Activated naive CD8-positive, alpha-beta T cell treated with anti-CD3 and anti-CD28 coated beads for 36 hours (primary cell): ENCODE data around the gene ADGRA1. TPM values are rescaled to one million over a fixed set of nuclear protein-coding genes. Genes with fewer than 3 reads are reported as not detected.
"Not testable (repeated sequence)": the region's sequence is repeated elsewhere in the genome, so short reads cannot be mapped to it uniquely, and the experiment has no call there.

ENCODE experiments used
- DNase-seq: peaks from one replicate; pipeline ENCODE4 v3.0.0; 2021
- H3K27ac Mint-ChIP-seq: one replicate; pipeline ENCODE4 v1.8.0; 2022; ENCODE audit warnings: mild to moderate bottlenecking, moderate library complexity, mixed read lengths
- H3K27me3 Mint-ChIP-seq: one replicate; pipeline ENCODE4 v1.8.0; 2022; ENCODE audit warnings: mild to moderate bottlenecking, mixed read lengths
- H3K36me3 Mint-ChIP-seq: one replicate; pipeline ENCODE4 v1.8.0; 2021; ENCODE audit warnings: mild to moderate bottlenecking, mixed read lengths
- H3K4me1 Mint-ChIP-seq: one replicate; pipeline ENCODE4 v1.8.0; 2021; ENCODE audit warnings: mixed read lengths
- H3K4me3 Mint-ChIP-seq: one replicate; pipeline ENCODE4 v1.8.0; 2022; ENCODE audit warnings: mild to moderate bottlenecking, moderate library complexity, mixed read lengths
- H3K9me3 Mint-ChIP-seq: one replicate; pipeline ENCODE4 v1.8.0; 2022; ENCODE audit warnings: mixed read lengths
- total RNA-seq, 2 experiments: library from RNA; stranded (reverse); gene quantifications; one replicate each; pipeline ENCODE4 v1.2.3, GENCODE V29; 2021

ADGRA1 gene
- total RNA-seq, 2 experiments from 2014 or later: not detected

DNA sequence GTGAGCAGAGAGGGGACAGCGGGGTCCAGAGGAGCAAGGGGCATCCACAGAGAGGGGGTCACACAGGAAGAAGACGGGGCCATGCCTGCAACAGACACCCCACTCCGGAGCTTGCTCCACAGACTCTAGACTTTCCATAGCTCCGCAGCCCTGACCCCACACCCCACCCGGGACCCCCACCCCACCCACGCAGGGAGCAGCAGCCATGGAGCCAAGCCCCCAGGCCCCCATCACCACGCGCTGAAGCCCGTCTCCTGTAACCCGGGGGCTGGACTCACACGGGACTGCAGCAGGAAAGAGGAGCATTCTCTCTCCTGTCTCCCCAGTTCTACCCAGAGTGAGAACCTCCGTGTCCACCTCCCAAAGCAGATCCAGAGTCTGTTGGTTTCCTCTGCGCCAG is 38.8 kb upstream of the ADGRA1 start:
- H3K4me1 Mint-ChIP-seq: no peaks in the 10 kb centered on the region
- H3K27ac Mint-ChIP-seq: no peak overlapping the region
- no peaks in the 10 kb centered on the region for H3K36me3 Mint-ChIP-seq
- peaks cover 3% of the 10 kb centered on the region for H3K27me3 Mint-ChIP-seq
- H3K4me3 Mint-ChIP-seq: no peak overlapping the region
- no peaks in the 10 kb centered on the region for H3K9me3 Mint-ChIP-seq
- DNase-seq: no peak

GRCh38 chr10:133049639-133050038 is 38.1 kb upstream of the ADGRA1 start:
- Mint-ChIP-seq H3K36me3 (no peaks in the 10 kb centered on the region), H3K9me3 (no peaks in the 10 kb centered on the region), H3K27me3 (peaks cover 3% of the 10 kb centered on the region), H3K4me3 (no peak overlapping the region), H3K27ac (no peak overlapping the region), H3K4me1 (no peaks in the 10 kb centered on the region)
- DNase-seq: no peak

DNA sequence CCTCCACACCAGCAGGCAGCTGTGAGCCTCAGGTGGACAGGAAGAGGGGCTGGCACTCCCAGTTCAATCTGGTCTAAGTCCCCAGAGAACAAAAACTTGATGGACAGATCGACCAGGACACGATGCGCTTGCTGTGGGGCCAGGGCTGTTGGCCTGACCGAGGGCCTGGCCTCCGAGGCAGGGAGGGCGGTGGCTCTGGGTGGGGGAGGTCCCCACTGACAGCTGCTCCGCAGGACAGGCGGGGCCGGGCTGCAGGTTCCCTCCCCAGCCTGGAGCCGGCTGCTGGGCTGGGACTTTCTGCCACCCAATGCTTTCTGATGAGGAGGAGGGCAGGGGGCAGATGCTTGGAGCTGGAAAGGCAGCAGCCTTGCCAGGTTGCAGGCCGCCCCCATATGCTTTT is 37.4 kb upstream of the ADGRA1 start:
- no peaks in the 10 kb centered on the region for H3K36me3 Mint-ChIP-seq
- H3K27me3 Mint-ChIP-seq: peaks cover 3% of the 10 kb centered on the region
- H3K27ac Mint-ChIP-seq: no peak overlapping the region
- H3K4me3 Mint-ChIP-seq: no peak overlapping the region
- no peaks in the 10 kb centered on the region for H3K9me3 Mint-ChIP-seq
- no peak for DNase-seq
- H3K4me1 Mint-ChIP-seq: no peaks in the 10 kb centered on the region

DNA sequence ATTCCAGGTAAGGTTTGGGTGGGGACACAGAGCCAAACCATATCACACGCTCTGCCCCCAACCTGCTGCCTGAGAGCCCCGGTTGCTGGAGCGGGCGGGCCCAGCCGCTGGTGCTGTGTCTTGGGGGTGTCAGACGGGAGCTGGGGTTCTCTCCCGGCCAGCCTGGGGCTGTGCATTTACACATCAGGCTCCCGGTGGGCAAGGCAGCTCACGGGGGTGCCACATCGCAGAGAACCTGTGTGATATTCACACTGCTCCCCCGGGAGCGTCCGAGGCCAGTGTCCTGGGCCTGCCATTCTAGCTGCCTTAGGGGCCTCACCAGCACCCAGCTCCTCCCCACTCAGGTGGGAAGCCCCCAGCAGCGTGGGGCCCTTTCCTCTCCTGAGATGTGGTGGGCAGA is 35.6 kb upstream of the ADGRA1 start:
- Mint-ChIP-seq H3K36me3 (no peaks in the 10 kb centered on the region), H3K27ac (no peak overlapping the region), H3K27me3 (peaks cover 3% of the 10 kb centered on the region), H3K4me3 (no peak overlapping the region), H3K4me1 (no peaks in the 10 kb centered on the region), H3K9me3 (no peaks in the 10 kb centered on the region)
- no peak for DNase-seq

DNA sequence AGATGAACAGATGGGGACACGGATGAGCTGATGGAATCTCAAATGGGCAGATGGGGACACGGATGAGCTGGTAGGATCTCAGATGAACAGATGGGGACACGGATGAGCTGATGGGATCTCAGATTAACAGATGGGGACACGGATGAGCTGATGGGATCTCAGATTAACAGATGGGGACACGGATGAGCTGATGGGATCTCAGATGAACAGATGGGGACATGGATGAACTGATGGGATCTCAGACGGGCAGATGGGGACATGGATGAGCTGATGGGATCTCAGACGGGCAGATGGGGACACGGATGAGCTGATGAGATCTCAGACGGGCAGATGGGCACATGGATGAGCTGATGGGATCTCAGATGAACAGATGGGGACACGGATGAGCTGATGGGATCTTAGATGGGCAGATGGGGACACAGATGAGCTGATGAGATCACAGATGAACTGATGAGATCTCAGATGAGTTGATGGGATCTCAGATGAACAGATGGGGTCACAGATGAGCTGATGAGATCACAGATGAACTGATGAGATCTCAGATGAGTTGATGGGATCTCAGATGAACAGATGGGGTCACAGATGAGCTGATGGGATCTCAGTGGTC is 34.1 kb upstream of the ADGRA1 start:
- H3K27ac Mint-ChIP-seq: not testable (repeated sequence)

DNA sequence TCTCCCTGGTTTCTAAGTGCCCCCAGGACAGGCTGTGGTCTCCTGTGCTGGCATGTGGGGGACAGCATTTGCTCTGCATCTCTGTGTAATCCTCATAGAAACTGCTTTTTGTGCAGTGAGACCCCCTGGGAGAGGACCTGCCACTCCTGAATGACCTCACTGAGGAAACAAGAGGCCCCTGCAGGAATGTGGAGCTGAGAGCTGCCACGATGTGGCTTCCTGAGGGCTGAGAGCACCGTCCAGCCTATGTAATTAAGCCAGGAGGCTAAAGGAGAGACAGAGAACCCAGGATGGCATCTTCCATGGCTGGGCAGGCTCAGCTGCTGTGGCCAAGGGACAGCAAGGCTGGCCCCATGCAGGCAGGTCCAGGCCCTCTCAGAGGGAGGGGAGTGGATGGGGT is 32.3 kb upstream of the ADGRA1 start:
- H3K27ac Mint-ChIP-seq: no peak overlapping the region
- peaks cover 7% of the 10 kb centered on the region for H3K27me3 Mint-ChIP-seq
- no peaks in the 10 kb centered on the region for H3K9me3 Mint-ChIP-seq
- H3K4me1 Mint-ChIP-seq: peaks cover 12% of the 10 kb centered on the region
- no peaks in the 10 kb centered on the region for H3K36me3 Mint-ChIP-seq
- no peak for DNase-seq
- no peak overlapping the region for H3K4me3 Mint-ChIP-seq

More for the DNA sequence above, 34.1 kb upstream of the ADGRA1 start:
- H3K4me3 Mint-ChIP-seq, H3K9me3 Mint-ChIP-seq, DNase-seq, H3K27me3 Mint-ChIP-seq, H3K36me3 Mint-ChIP-seq, H3K4me1 Mint-ChIP-seq: not testable (repeated sequence)

- Mint-ChIP-seq H3K27ac (no peak overlapping the region), H3K4me3 (no peak overlapping the region), H3K27me3 (peaks cover 7% of the 10 kb centered on the region), H3K36me3 (no peaks in the 10 kb centered on the region), H3K4me1 (peaks cover 12% of the 10 kb centered on the region), H3K9me3 (no peaks in the 10 kb centered on the region)
- DNase-seq: no peak
These were observed 31.7 kb upstream of the ADGRA1 start for GRCh38 chr10:133056001-133056400.

DNA sequence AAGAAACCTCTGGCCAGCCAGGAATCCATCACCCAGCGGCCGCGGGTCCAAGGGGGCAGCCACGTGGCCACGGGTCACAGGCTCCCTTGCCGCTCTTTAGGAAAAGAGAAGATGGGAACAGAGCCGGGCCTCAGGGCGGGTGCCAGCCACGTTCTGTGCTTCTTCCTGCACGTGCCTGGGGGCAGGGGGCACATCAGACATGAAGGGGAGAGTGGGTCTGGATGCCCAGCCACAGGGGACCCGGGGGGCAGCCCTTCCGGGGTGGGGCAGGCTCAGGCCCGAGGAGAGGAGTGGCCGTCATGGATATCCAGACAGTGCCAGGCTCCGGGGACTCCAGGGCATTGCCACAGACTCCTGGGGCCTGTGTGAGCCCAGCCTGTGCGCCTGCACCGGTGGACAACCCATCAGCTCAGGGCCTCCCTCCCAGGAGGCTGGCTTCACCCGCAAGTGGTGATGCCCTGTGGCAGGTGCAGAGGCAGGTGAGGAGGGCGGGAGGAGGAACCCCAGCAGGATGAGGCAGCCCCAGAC is 31.0 kb upstream of the ADGRA1 start:
- H3K4me3 Mint-ChIP-seq: no peak overlapping the region

DNA sequence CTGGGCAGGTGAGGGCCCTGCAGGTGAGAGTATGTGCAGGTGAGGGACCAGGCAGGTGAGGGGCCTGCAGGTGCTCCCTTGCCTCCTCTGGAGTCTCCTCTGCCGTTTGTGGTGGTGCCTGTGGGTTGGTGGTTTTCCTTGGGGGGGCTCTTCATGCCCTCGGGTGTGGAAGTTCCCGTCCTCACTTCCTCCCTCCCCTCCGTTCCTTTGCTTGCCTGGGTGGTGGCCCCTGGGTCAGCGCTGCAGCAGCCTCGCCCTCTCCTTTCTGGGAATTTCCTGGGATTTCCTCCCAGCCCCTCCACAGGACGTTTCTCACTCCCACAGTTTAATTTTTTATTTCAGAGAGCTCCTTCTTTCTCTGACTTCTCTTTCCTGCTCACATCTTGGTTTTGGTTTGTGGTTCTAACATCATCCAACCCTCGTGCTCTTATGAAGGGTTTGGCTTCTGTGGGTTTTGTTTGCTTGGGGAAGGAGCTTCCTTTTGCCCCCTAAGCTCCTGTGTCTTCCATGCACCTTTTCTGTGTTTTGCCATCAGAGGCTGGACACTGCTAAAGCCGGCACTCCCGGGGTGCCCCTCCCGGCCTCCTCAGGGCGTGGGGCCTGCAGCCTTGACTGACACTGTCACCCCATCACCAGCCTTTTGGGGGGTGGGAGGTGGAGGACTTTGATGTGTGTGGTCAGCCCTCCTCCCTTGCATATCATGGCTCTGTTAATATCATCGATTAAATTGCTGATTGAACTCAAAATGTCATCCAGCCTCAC is 29.2 kb upstream of the ADGRA1 start:
- H3K36me3 Mint-ChIP-seq: no peaks in the 10 kb centered on the region
- peaks cover 7% of the 10 kb centered on the region for H3K27me3 Mint-ChIP-seq

More for the DNA sequence above, 31.0 kb upstream of the ADGRA1 start:
- no peak overlapping the region for H3K27ac Mint-ChIP-seq
- no peak for DNase-seq
- H3K9me3 Mint-ChIP-seq: no peaks in the 10 kb centered on the region
- peaks cover 7% of the 10 kb centered on the region for H3K27me3 Mint-ChIP-seq
- peaks cover 12% of the 10 kb centered on the region for H3K4me1 Mint-ChIP-seq
- no peaks in the 10 kb centered on the region for H3K36me3 Mint-ChIP-seq

DNA sequence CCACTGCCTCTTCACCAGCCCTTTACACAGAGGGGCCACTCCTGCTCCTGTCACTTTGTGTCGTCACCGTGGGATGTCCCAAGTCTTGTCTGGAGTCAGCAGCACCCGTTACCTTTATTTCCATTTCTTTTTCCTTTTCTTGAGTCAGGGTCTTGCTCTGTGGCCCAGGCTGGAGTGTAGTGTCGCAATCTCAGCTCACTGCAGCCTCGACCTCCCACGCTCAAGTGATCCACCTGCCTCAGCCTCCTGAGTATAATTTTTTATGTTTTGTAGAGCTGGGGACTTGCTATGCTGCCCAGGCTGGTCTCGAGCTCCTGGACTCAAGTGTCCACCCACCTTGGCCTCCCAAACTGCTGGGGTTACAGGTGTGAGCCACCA is 28.6 kb upstream of the ADGRA1 start:
- Mint-ChIP-seq H3K4me3 (no peak overlapping the region), H3K4me1 (peaks cover 12% of the 10 kb centered on the region), H3K9me3 (no peaks in the 10 kb centered on the region), H3K36me3 (no peaks in the 10 kb centered on the region), H3K27ac (no peak overlapping the region), H3K27me3 (peaks cover 7% of the 10 kb centered on the region)
- no peak for DNase-seq

More for the DNA sequence above, 29.2 kb upstream of the ADGRA1 start:
- H3K4me3 Mint-ChIP-seq: no peak overlapping the region
- peaks cover 12% of the 10 kb centered on the region for H3K4me1 Mint-ChIP-seq
- no peak overlapping the region for H3K27ac Mint-ChIP-seq
- peak; percentile 13 for DNase-seq
- H3K9me3 Mint-ChIP-seq: no peaks in the 10 kb centered on the region

DNA sequence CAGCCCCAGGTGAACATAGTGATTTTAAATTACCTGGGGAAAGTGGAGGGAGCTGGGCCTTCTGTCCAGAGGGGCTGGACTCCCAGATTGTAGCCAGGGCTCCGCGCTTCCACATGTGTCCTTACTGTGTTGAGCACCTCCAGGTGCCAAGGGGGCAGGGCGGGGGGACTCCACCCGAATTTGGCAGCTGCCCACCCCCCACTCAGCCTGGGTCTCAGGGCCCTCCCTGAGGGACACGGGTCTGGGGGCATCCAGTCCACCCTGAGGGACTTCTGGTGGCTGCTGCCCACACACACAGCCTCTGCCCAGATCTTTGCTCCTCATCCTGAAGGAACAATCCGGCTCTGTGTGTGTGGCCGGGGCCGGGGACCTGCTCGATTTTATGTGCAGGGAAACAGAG is 28.2 kb upstream of the ADGRA1 start:
- H3K36me3 Mint-ChIP-seq: no peaks in the 10 kb centered on the region
- no peaks in the 10 kb centered on the region for H3K9me3 Mint-ChIP-seq
- H3K4me1 Mint-ChIP-seq: peaks cover 12% of the 10 kb centered on the region
- no peak overlapping the region for H3K27ac Mint-ChIP-seq
- no peak for DNase-seq
- H3K27me3 Mint-ChIP-seq: peaks cover 7% of the 10 kb centered on the region
- H3K4me3 Mint-ChIP-seq: no peak overlapping the region

DNA sequence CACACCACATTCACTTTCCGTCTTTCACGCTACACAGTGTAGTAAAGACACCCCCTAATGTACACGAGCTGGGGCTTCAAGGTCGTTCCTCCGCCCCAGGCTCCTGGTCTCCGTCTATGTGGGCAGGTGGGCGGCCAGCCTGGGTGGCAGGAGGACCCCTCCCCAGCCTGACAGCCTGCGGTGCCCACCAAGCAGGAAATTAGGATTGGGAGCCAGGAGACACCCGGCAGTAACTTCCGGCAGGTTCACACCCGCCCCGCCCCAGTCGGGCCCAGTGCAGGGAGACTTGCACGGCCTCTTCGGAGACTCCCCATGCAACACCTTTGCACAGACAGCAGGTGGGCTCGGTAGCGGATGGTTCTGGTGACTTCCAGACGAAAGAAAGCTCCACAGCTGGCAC is 27.7 kb upstream of the ADGRA1 start:
- H3K4me1 Mint-ChIP-seq: peaks cover 12% of the 10 kb centered on the region
- no peak overlapping the region for H3K27ac Mint-ChIP-seq
- peaks cover 7% of the 10 kb centered on the region for H3K27me3 Mint-ChIP-seq
- H3K9me3 Mint-ChIP-seq: no peaks in the 10 kb centered on the region
- no peak overlapping the region for H3K4me3 Mint-ChIP-seq
- H3K36me3 Mint-ChIP-seq: no peaks in the 10 kb centered on the region
- no peak for DNase-seq

GRCh38 chr10:133060466-133060865 is 27.3 kb upstream of the ADGRA1 start:
- Mint-ChIP-seq H3K27ac (no peak overlapping the region), H3K27me3 (peaks cover 7% of the 10 kb centered on the region), H3K9me3 (no peaks in the 10 kb centered on the region), H3K36me3 (no peaks in the 10 kb centered on the region), H3K4me3 (no peak overlapping the region), H3K4me1 (peaks cover 12% of the 10 kb centered on the region)
- no peak for DNase-seq

DNA sequence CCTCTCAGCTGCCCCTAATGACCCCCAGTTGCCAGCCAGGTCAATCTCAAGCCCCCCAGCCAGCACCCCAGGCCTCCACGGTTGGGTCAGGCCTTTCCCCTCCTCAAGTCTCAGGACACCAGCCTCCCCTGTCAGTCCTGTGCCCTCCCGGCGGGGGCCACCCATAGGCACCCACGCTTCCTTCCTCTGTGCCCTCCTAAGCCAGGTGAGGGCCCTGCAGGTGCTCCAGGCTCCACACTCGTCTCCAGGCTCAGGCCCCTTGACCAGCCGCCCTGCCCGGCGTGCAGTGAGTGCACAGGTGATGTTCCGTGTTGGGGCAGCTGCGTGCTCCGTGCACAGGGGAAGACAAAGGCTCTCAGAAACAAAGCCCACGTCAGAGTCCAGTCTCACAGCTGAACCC is 26.8 kb upstream of the ADGRA1 start:
- H3K4me1 Mint-ChIP-seq: peaks cover 12% of the 10 kb centered on the region
- no peaks in the 10 kb centered on the region for H3K9me3 Mint-ChIP-seq
- no peak for DNase-seq
- no peaks in the 10 kb centered on the region for H3K36me3 Mint-ChIP-seq
- no peak overlapping the region for H3K27ac Mint-ChIP-seq
- H3K4me3 Mint-ChIP-seq: no peak overlapping the region
- peaks cover 7% of the 10 kb centered on the region for H3K27me3 Mint-ChIP-seq

GRCh38 chr10:133061296-133062038 is 26.3 kb upstream of the ADGRA1 start:
- H3K36me3 Mint-ChIP-seq: no peaks in the 10 kb centered on the region
- peaks cover 12% of the 10 kb centered on the region for H3K4me1 Mint-ChIP-seq
- DNase-seq: no peak
- H3K27ac Mint-ChIP-seq: no peak overlapping the region
- no peak overlapping the region for H3K4me3 Mint-ChIP-seq
- no peaks in the 10 kb centered on the region for H3K9me3 Mint-ChIP-seq
- H3K27me3 Mint-ChIP-seq: peaks cover 7% of the 10 kb centered on the region
